ENCODE data around the gene SPDYE9. TPM values are rescaled to one million over a fixed set of nuclear protein-coding genes. Genes with fewer than 3 reads are reported as not detected.

SPDYE9 gene
- not detected in 5 replicates for total RNA-seq (2022; extraction: Qiagen RNA extraction; ENCODE audit: low read depth)

GRCh38 chr7:73085938-73086337 is at the start of gene SPDYE9:
SPDYE9 (minus strand) TSS chr7:73086038; CDS start chr7:73084238, 1,800 bp downstream.

GRCh38 chr7:73057811-73058210 is 28.0 kb downstream of the SPDYE9 start, which contains the start of gene SPDYE11:
SPDYE11 (minus strand) TSS chr7:73057911; CDS start chr7:73056111, 1,800 bp downstream.

GRCh38 chr7:73029666-73030065 is 56.2 kb downstream of the SPDYE9 start, which contains the start of gene SPDYE8:
SPDYE8 (minus strand) TSS chr7:73029766; CDS start chr7:73027966, 1,800 bp downstream.

Other genes with a start within 250 kb of the SPDYE9 start
- 35.9 to 44.4 TPM (median 41.1 TPM) in 5 replicates for gene POM121, start 160.9 kb downstream of the SPDYE9 start, total RNA-seq (2022; extraction: Qiagen RNA extraction; ENCODE audit: low read depth)
- gene TRIM74, start 116.6 kb downstream of the SPDYE9 start, total RNA-seq (2022; extraction: Qiagen RNA extraction; ENCODE audit: low read depth): 0.15 to 0.65 TPM (median 0.45 TPM) in 3 of 5 replicates, not detected in the others
- gene SPDYE8, start 56.3 kb downstream of the SPDYE9 start, total RNA-seq (2022; extraction: Qiagen RNA extraction; ENCODE audit: low read depth): not detected in 5 replicates
- gene SPDYE11, start 28.1 kb downstream of the SPDYE9 start, total RNA-seq (2022; extraction: Qiagen RNA extraction; ENCODE audit: low read depth): not detected in 5 replicates
- gene NSUN5, start 222.8 kb upstream of the SPDYE9 start, total RNA-seq (2022; extraction: Qiagen RNA extraction; ENCODE audit: low read depth): 43.9 to 60.8 TPM (median 56.0 TPM) in 5 replicates
- not detected in 5 replicates for gene TRIM50, start 242.0 kb upstream of the SPDYE9 start, total RNA-seq (2022; extraction: Qiagen RNA extraction; ENCODE audit: low read depth)
- gene FKBP6, start 242.1 kb upstream of the SPDYE9 start, total RNA-seq (2022; extraction: Qiagen RNA extraction; ENCODE audit: low read depth): not detected in 5 replicates

Data from A549 treated with RU486 at 1 μM for 4 hours (cell line).